A549 (cell line): ENCODE measurements around the gene ATP8B4. TPM values are rescaled to one million over a fixed set of nuclear protein-coding genes. Genes with fewer than 3 reads are reported as not detected.

Source experiments
- ATAC-seq, 2 experiments: fragments of 200-7000 bp in 1 of 2; fragments of >200 bp in 1 of 2; cut with Nextera tagmentation in 1 of 2; cut with Tn5 transposase in 1 of 2; 3 replicates each; pipeline versions ENCODE4 v1.8.0 to v1.9.1; 2018 to 2020; ENCODE audit warnings: mild to moderate bottlenecking in 1 of 2, moderate library complexity in 1 of 2
- CTCF ChIA-PET: fragments of 300-600 bp; sonication (Branson Sonifier 250); formaldehyde crosslinking; extraction: SDS; loops from one replicate; lab custom pipeline; 2021; ENCODE audit warnings: antibody characterized with exemption, inconsistent platforms; lab: Yijun Ruan, JAX
- POLR2A ChIA-PET: fragments of 350-600 bp; formaldehyde crosslinking; extraction: SDS; loops from one replicate; lab custom pipeline; 2021; ENCODE audit warnings: antibody characterized with exemption, inconsistent platforms; lab: Yijun Ruan, JAX
- DNase-seq, 2 experiments: peaks; one replicate each; pipeline versions ENCODE4 v3.0.0 to v3.0.0-alpha.2; 2011 to 2016; ENCODE audit warnings: low read depth in 1 of 2, low spot score in 1 of 2
- FAIRE-seq: peaks from 2 replicates; lab custom pipeline; 2011; peaks lifted over from hg19 to GRCh38; lab: Jason Lieb, UNC
- H3K27ac ChIP-seq, 2 experiments: fragments of >200 bp; sonication (Bioruptor Twin); formaldehyde crosslinking; 3 replicates each; pipeline ENCODE4 v1.5.1; 2016 to 2017
- H3K4me1 ChIP-seq: fragments of >200 bp; sonication (Bioruptor Twin); formaldehyde crosslinking; 3 replicates; pipeline ENCODE4 v1.6.1; 2016
- H3K4me2 ChIP-seq: fragments of >200 bp; sonication (Bioruptor Twin); formaldehyde crosslinking; 3 replicates; pipeline ENCODE4 v1.6.1; 2016
- H3K4me3 ChIP-seq: fragments of >200 bp; sonication (Bioruptor Twin); formaldehyde crosslinking; 3 replicates; pipeline ENCODE4 v1.5.1; 2016
- H3K9me3 ChIP-seq: fragments of >200 bp; sonication (Bioruptor Twin); formaldehyde crosslinking; 3 replicates; pipeline ENCODE4 v1.6.1; 2016
- BHLHE40 ChIP-seq: IDR thresholded peaks from 2 replicates; pipeline ENCODE4 v1.6.1; 2012; ENCODE audit warnings: low read depth, low read length, inconsistent platforms
- CBX2 ChIP-seq: fragments of 200-600 bp; sonication (generic); IDR thresholded peaks from 2 replicates; pipeline ENCODE4 v1.6.1; 2016; ENCODE audit warnings: low read depth, mild to moderate bottlenecking, borderline replicate concordance
- CHD2 ChIP-seq: fragments of 150-350 bp; IDR thresholded peaks from 2 replicates; pipeline ENCODE4 v1.6.1; 2014; ENCODE audit warnings: low read length; ENCODE audit not compliant: partially characterized antibody
- CTCF ChIP-seq: fragments of >200 bp; sonication (Bioruptor Twin); formaldehyde crosslinking; IDR thresholded peaks from 3 replicates; pipeline ENCODE4 v1.5.1; 2016
- EP300 ChIP-seq, 2 experiments: fragments of >200 bp; sonication (Bioruptor Twin); formaldehyde crosslinking; IDR thresholded peaks; 2 replicates in 1 of 2; 3 replicates in 1 of 2; pipeline ENCODE4 v1.6.1; 2016 to 2017
- ESRRA ChIP-seq: fragments of 150-350 bp; IDR thresholded peaks from 2 replicates; pipeline ENCODE4 v1.6.1; 2014; ENCODE audit warnings: mild to moderate bottlenecking, low read length, borderline replicate concordance
- FOSB ChIP-seq: fragments of 250-450 bp; sonication (Bioruptor Pico); IDR thresholded peaks from 2 replicates; pipeline ENCODE4 v1.5.0; 2020; ENCODE audit warnings: mild to moderate bottlenecking, moderate library complexity
- HES2 ChIP-seq: fragments of >200 bp; sonication (Bioruptor Twin); formaldehyde crosslinking; IDR thresholded peaks from 2 replicates; pipeline ENCODE4 v1.6.1; 2016
- HOXA7 ChIP-seq: fragments of 250-450 bp; sonication (Bioruptor Pico); IDR thresholded peaks from 2 replicates; pipeline ENCODE4 v1.5.0; 2020; ENCODE audit warnings: mild to moderate bottlenecking, moderate library complexity
- HOXB5 ChIP-seq: fragments of 250-450 bp; sonication (Bioruptor Pico); IDR thresholded peaks from 2 replicates; pipeline ENCODE4 v1.5.0; 2020; ENCODE audit warnings: mild to moderate bottlenecking, moderate library complexity
- MAZ ChIP-seq: fragments of 150-350 bp; IDR thresholded peaks from 2 replicates; pipeline ENCODE4 v1.6.1; 2014; ENCODE audit warnings: antibody characterized with exemption, low read depth, low read length, borderline replicate concordance
- NR3C1 ChIP-seq: fragments of >200 bp; sonication (Bioruptor Twin); formaldehyde crosslinking; IDR thresholded peaks from 3 replicates; pipeline ENCODE4 v1.6.1; 2017
- POLR2AphosphoS2 ChIP-seq: conservative IDR thresholded peaks from 2 replicates; pipeline ENCODE4 v1.6.1; 2012; ENCODE audit warnings: low read length, improper control_type of control experiment, inconsistent platforms
- RCOR1 ChIP-seq: fragments of 150-350 bp; IDR thresholded peaks from 2 replicates; pipeline ENCODE4 v1.6.1; 2014; ENCODE audit warnings: antibody characterized with exemption, low read length, low read depth
- RNF2 ChIP-seq: fragments of 200-600 bp; sonication (generic); IDR thresholded peaks from 2 replicates; pipeline ENCODE4 v1.6.1; 2016; ENCODE audit warnings: low read depth, mild to moderate bottlenecking, antibody characterized with exemption, moderate library complexity, borderline replicate concordance
- ZFP36 ChIP-seq: fragments of 450-650 bp; IDR thresholded peaks from 2 replicates; pipeline ENCODE4 v1.6.1; 2014; ENCODE audit warnings: borderline replicate concordance; ENCODE audit not compliant: partially characterized antibody
- ZNF302 ChIP-seq: fragments of 250-450 bp; sonication (Bioruptor Pico); IDR thresholded peaks from 2 replicates; pipeline ENCODE4 v1.9.0; 2021; ENCODE audit warnings: inconsistent platforms, mild to moderate bottlenecking, moderate library complexity
- ZSCAN20 ChIP-seq: fragments of 250-450 bp; sonication (Bioruptor Pico); IDR thresholded peaks from 2 replicates; pipeline ENCODE4 v1.8.0; 2022; ENCODE audit warnings: mild to moderate bottlenecking, moderate library complexity
- WGBS: methylation state at CpG from one replicate; pipeline ENCODE4 v1.1.6; 2017; ENCODE audit errors: missing lambda C conversion rate; 5-methylcytosine and 5-hydroxymethylcytosine counted together
- polyA plus RNA-seq, 4 experiments: library from polyadenylated mRNA; depleted of rRNA in 3 of 4; stranded (reverse); fragments of >200 nt; fragmentation: RNase III in 1 of 4; extraction: RNeasy Plus Mini Kit Qiagen cat#74134 plus additional on column Dnase treatment in 1 of 4; gene quantifications; 2 replicates in 3 of 4; 3 replicates in 1 of 4; pipeline ENCODE4 v1.2.3, GENCODE V29; 2011 to 2017
- TF ChIP-seq, protein P1 (sequence below): IDR thresholded peaks from 2 replicates; pipeline ENCODE4 v1.6.1; 2012

The ATP8B4 gene
- polyA plus RNA-seq, 2 of the 4 experiments (the other 2 are of a cell fraction) = 0.88 to 1.7 TPM

- ATAC-seq = no peak
- no peak overlapping the region for H3K4me2 ChIP-seq
- H3K27ac ChIP-seq = no peak overlapping the region
- peaks cover 14% of the 10 kb centered on the region for H3K4me1 ChIP-seq
- TF ChIP-seq CTCF (no peak), POLR2AphosphoS2 (no peak), NR3C1 (no peak), CHD2 (no peak), HOXA7 (CRISPR knock-in tag) (no peak), HOXB5 (no peak), ZSCAN20 (no peak), EP300 (IDR thresholded peaks at IDR 0.05) (no peak), ESRRA (no peak), RCOR1 (no peak), MAZ (no peak), ZNF302 (CRISPR knock-in tag) (no peak), ZFP36 (no peak)
- TF ChIP-seq, all 56 proteins: peak for 0
- WGBS = 46% methylated on average over 2 of the region's 2 CpGs
- Histone ChIP-seq H3K4me3 (no peak overlapping the region), H3K9me3 (peaks cover 11% of the 10 kb centered on the region; the same call in 2 of the 3 replicates)
- peak; percentile 68 for FAIRE-seq
- no peak for DNase-seq
- CTCF ChIA-PET = interaction anchor here (1.5 kb wide), 1 partner anchor 43 kb away, joined by 6 read pairs; no protein-coding TSS in a partner anchor
- POLR2A ChIA-PET = no interaction called here
Observed at GRCh38 chr15:50046867-50047266, 72.2 kb downstream of the ATP8B4 start.

DNA sequence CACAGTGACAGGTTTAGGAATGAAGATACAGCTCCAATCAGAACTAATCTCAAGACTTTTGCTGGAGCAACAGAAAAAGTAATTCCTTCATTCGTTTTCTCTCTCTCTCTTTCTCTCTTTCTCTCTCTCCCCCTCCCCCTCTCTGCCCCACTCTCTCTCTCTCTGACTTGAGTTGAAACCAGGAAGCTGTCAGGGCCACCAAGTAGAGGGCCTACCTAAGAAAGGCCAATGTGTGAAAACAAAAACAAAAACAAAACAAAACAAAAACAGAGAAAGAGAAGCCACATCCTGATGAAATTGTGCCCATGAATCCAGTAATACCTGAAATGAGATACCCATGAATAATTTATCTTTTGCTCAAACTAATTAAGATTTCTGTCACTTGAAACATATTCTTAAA lies 72.9 kb downstream of the ATP8B4 start:
- no peak overlapping the region for H3K27ac ChIP-seq

More for the DNA sequence above, 72.9 kb downstream of the ATP8B4 start:
- Histone ChIP-seq H3K9me3 (peaks cover 11% of the 10 kb centered on the region; the same call in 2 of the 3 replicates), H3K4me3 (no peak overlapping the region), H3K4me2 (no peak overlapping the region), H3K4me1 (peaks cover 9% of the 10 kb centered on the region)
- DNase-seq (no peak), FAIRE-seq (no peak), ATAC-seq (no peak)
- CTCF ChIA-PET = interaction anchor here (0.9 to 1.2 kb wide), 3 partner anchors 16 to 52 kb away, joined by 3 to 4 read pairs (median 3); no protein-coding TSS in a partner anchor
- WGBS = 48% methylated on average over 1 of the region's 1 CpG
- TF ChIP-seq RNF2 (no peak), CTCF (no peak), CBX2 (no peak), FOSB (CRISPR knock-in tag) (no peak), RCOR1 (no peak), HES2 (no peak), BHLHE40 (no peak)
- TF ChIP-seq, protein P1, sequence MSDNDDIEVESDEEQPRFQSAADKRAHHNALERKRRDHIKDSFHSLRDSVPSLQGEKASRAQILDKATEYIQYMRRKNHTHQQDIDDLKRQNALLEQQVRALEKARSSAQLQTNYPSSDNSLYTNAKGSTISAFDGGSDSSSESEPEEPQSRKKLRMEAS = no peak
- POLR2A ChIA-PET = no interaction called here
